Muscle layer of colon (tissue), 2 donors: ENCODE results near the gene COPS8.

ENCODE experiments used
- H3K27ac ChIP-seq: one replicate; pipeline ENCODE4 v1.7.0; 2013; ENCODE audit warnings: low read depth, mild to moderate bottlenecking, low read length, moderate library complexity
- H3K27me3 ChIP-seq, 2 donors: one replicate each; pipeline ENCODE4 v1.7.0; 2013; ENCODE audit warnings: low read length in 2 of 2, mild to moderate bottlenecking in 2 of 2; ENCODE audit not compliant: insufficient read depth in 2 of 2, control insufficient read depth in 1 of 2
- H3K36me3 ChIP-seq: one replicate; pipeline ENCODE4 v1.7.0; 2013; ENCODE audit warnings: mild to moderate bottlenecking, low read length; ENCODE audit not compliant: insufficient read depth
- H3K4me1 ChIP-seq: one replicate; pipeline ENCODE4 v1.7.0; 2013; ENCODE audit warnings: mild to moderate bottlenecking, low read length; ENCODE audit not compliant: insufficient read depth
- H3K4me3 ChIP-seq, 2 donors: one replicate each; pipeline ENCODE4 v1.7.0; 2013; ENCODE audit warnings: low read length in 2 of 2, low read depth in 1 of 2, mild to moderate bottlenecking in 1 of 2, moderate library complexity in 1 of 2
- H3K9ac ChIP-seq: one replicate; pipeline ENCODE4 v1.7.0; 2013; ENCODE audit warnings: low read length
- H3K9me3 ChIP-seq: one replicate; pipeline ENCODE4 v1.7.0; 2013; ENCODE audit warnings: mild to moderate bottlenecking, low read length
- donor health status: abdominal sarcoma.
- donor health status: Adenocarcinoma of cecum.

COPS8 gene

GRCh38 chr2:237056287-237056875 lies 29.3 kb upstream of the COPS8 start:
- Histone ChIP-seq H3K36me3 (no peaks in the 10 kb centered on the region), H3K27me3 (no peaks in the 10 kb centered on the region), H3K9ac (no peak overlapping the region), H3K4me3 (no peak overlapping the region), H3K27ac (no peak overlapping the region), H3K4me1 (peaks cover 4% of the 10 kb centered on the region), H3K9me3 (no peaks in the 10 kb centered on the region)

- H3K9ac ChIP-seq, result no peak overlapping the region
- no peak overlapping the region for H3K27ac ChIP-seq
- H3K4me1 ChIP-seq, result peaks cover 4% of the 10 kb centered on the region
- H3K4me3 ChIP-seq, result no peak overlapping the region
- no peaks in the 10 kb centered on the region for H3K36me3 ChIP-seq
- no peaks in the 10 kb centered on the region for H3K9me3 ChIP-seq
- H3K27me3 ChIP-seq, result no peaks in the 10 kb centered on the region
Measured at GRCh38 chr2:237057107-237057506, 28.6 kb upstream of the COPS8 start.

- no peaks in the 10 kb centered on the region for H3K27me3 ChIP-seq
- peaks cover 4% of the 10 kb centered on the region for H3K4me1 ChIP-seq
- H3K9ac ChIP-seq, result no peak overlapping the region
- no peak overlapping the region for H3K27ac ChIP-seq
- no peaks in the 10 kb centered on the region for H3K9me3 ChIP-seq
- H3K36me3 ChIP-seq, result no peaks in the 10 kb centered on the region
- no peak overlapping the region for H3K4me3 ChIP-seq
Measured at GRCh38 chr2:237057893-237058300, 27.8 kb upstream of the COPS8 start.

GRCh38 chr2:237058423-237058822 lies 27.3 kb upstream of the COPS8 start:
- Histone ChIP-seq H3K4me1 (peaks cover 4% of the 10 kb centered on the region), H3K27ac (no peak overlapping the region), H3K4me3 (no peak overlapping the region), H3K27me3 (no peaks in the 10 kb centered on the region), H3K36me3 (no peaks in the 10 kb centered on the region), H3K9me3 (no peaks in the 10 kb centered on the region), H3K9ac (no peak overlapping the region)

GRCh38 chr2:237059155-237059875 lies 26.4 kb upstream of the COPS8 start:
- Histone ChIP-seq H3K27me3 (no peaks in the 10 kb centered on the region), H3K36me3 (no peaks in the 10 kb centered on the region), H3K4me3 (no peak overlapping the region), H3K9ac (no peak overlapping the region), H3K4me1 (peaks cover 4% of the 10 kb centered on the region), H3K27ac (no peak overlapping the region), H3K9me3 (no peaks in the 10 kb centered on the region)

GRCh38 chr2:237060534-237061312 lies 25.0 kb upstream of the COPS8 start:
- no peak overlapping the region for H3K9ac ChIP-seq
- H3K27ac ChIP-seq, result no peak overlapping the region
- H3K36me3 ChIP-seq, result no peaks in the 10 kb centered on the region
- peaks cover 4% of the 10 kb centered on the region for H3K4me1 ChIP-seq
- no peaks in the 10 kb centered on the region for H3K27me3 ChIP-seq
- H3K4me3 ChIP-seq, result no peak overlapping the region
- H3K9me3 ChIP-seq, result no peaks in the 10 kb centered on the region

GRCh38 chr2:237061356-237061755 lies 24.3 kb upstream of the COPS8 start:
- Histone ChIP-seq H3K27me3 (no peaks in the 10 kb centered on the region), H3K4me3 (no peak overlapping the region), H3K9ac (no peak overlapping the region), H3K9me3 (no peaks in the 10 kb centered on the region), H3K4me1 (peaks cover 4% of the 10 kb centered on the region), H3K27ac (no peak overlapping the region), H3K36me3 (no peaks in the 10 kb centered on the region)

GRCh38 chr2:237062585-237062984 lies 23.1 kb upstream of the COPS8 start:
- H3K36me3 ChIP-seq, result no peaks in the 10 kb centered on the region
- no peak overlapping the region for H3K4me3 ChIP-seq
- peaks cover 4% of the 10 kb centered on the region for H3K4me1 ChIP-seq
- no peaks in the 10 kb centered on the region for H3K9me3 ChIP-seq
- H3K9ac ChIP-seq, result no peak overlapping the region
- no peak overlapping the region for H3K27ac ChIP-seq
- H3K27me3 ChIP-seq, result no peaks in the 10 kb centered on the region

GRCh38 chr2:237064203-237065070 lies 21.3 kb upstream of the COPS8 start:
- Histone ChIP-seq H3K9ac (no peak overlapping the region), H3K4me3 (no peak overlapping the region)

GRCh38 chr2:237065071-237065377 lies 20.7 kb upstream of the COPS8 start:
- H3K4me1 ChIP-seq, result peaks cover 4% of the 10 kb centered on the region
- no peaks in the 10 kb centered on the region for H3K27me3 ChIP-seq
- H3K27ac ChIP-seq, result no peak overlapping the region
- no peaks in the 10 kb centered on the region for H3K36me3 ChIP-seq
- H3K4me3 ChIP-seq, result no peak overlapping the region
- no peak overlapping the region for H3K9ac ChIP-seq
- no peaks in the 10 kb centered on the region for H3K9me3 ChIP-seq

More at GRCh38 chr2:237064203-237065070, 21.3 kb upstream of the COPS8 start:
- Histone ChIP-seq H3K36me3 (no peaks in the 10 kb centered on the region), H3K27me3 (no peaks in the 10 kb centered on the region), H3K9me3 (no peaks in the 10 kb centered on the region), H3K4me1 (peaks cover 4% of the 10 kb centered on the region), H3K27ac (no peak overlapping the region)

GRCh38 chr2:237066396-237066795 lies 19.3 kb upstream of the COPS8 start:
- H3K4me1 ChIP-seq, result no peaks in the 10 kb centered on the region
- no peak overlapping the region for H3K9ac ChIP-seq
- no peak overlapping the region for H3K4me3 ChIP-seq
- H3K27ac ChIP-seq, result no peak overlapping the region
- H3K9me3 ChIP-seq, result no peaks in the 10 kb centered on the region
- H3K27me3 ChIP-seq, result no peaks in the 10 kb centered on the region
- no peaks in the 10 kb centered on the region for H3K36me3 ChIP-seq
